Vagina (tissue), 2 donors: Measurements from ENCODE around the gene CCDC57.

ENCODE experiments used
- CTCF ChIP-seq, 3 experiments: fragments of 450-650 bp in 2 of 3; fragments of 200-600 bp in 1 of 3; sonication (generic) in 1 of 3; IDR thresholded peaks; one replicate each; pipeline ENCODE4 v1.5.1; 2017 to 2019; ENCODE audit warnings: antibody characterized with exemption in 3 of 3, mild to moderate bottlenecking in 2 of 3, moderate library complexity in 2 of 3
- POLR2A ChIP-seq, 2 donors: fragments of 450-650 bp; IDR thresholded peaks; one replicate each; pipeline ENCODE4 v1.6.1; 2017; ENCODE audit warnings: antibody characterized with exemption in 2 of 2, mild to moderate bottlenecking in 2 of 2, moderate library complexity in 2 of 2

GRCh38 chr17:82155606-82156005, 57.0 kb downstream of the CCDC57 start:
- TF ChIP-seq CTCF (IDR thresholded peaks at IDR 0.05), result no peak
- no peak for TF ChIP-seq POLR2A (IDR thresholded peaks at IDR 0.05)
